HL-60 (cell line): ENCODE measurements around the gene LPIN3.

Experiments
- DNase-seq, 2 experiments: peaks; one replicate each; pipeline ENCODE4 v3.0.0-alpha.2; 2010 to 2020; ENCODE audit warnings: low read depth in 1 of 2, low spot score in 1 of 2
- H3K27ac ChIP-seq: fragments of 250-450 bp; sonication (Bioruptor Pico); replicated peaks from 2 replicates; pipeline ENCODE4 v1.5.1; 2020; ENCODE audit warnings: mild to moderate bottlenecking, moderate library complexity
- H3K27me3 ChIP-seq: fragments of 250-450 bp; sonication (Bioruptor Pico); 2 replicates; pipeline ENCODE4 v1.5.1; 2021; ENCODE audit warnings: mild to moderate bottlenecking, moderate library complexity; ENCODE audit not compliant: insufficient read depth, poor library complexity, severe bottlenecking
- H3K4me3 ChIP-seq: replicated peaks from 2 replicates; pipeline ENCODE4 v1.5.1; 2011; ENCODE audit warnings: mild to moderate bottlenecking, control low read depth, low read length; ENCODE audit not compliant: insufficient read depth
- CTCF ChIP-seq: IDR thresholded peaks from one replicate; pipeline ENCODE4 v1.5.1; 2011; ENCODE audit warnings: low read length, control low read depth, inconsistent platforms; ENCODE audit not compliant: insufficient read depth
- GABPA ChIP-seq: IDR thresholded peaks from 2 replicates; pipeline ENCODE4 v1.6.1; 2012; ENCODE audit warnings: low read depth
- POLR2AphosphoS5 ChIP-seq: IDR thresholded peaks from 2 replicates; pipeline ENCODE4 v1.6.1; 2012; ENCODE audit warnings: low read depth
- SPI1 ChIP-seq: IDR thresholded peaks from 2 replicates; pipeline ENCODE4 v1.6.1; 2012; ENCODE audit warnings: low read depth, mild to moderate bottlenecking, borderline replicate concordance
- TF ChIP-seq, protein P1 (sequence below): IDR thresholded peaks from 2 replicates; pipeline ENCODE4 v1.6.1; 2012; ENCODE audit warnings: low read depth; ENCODE audit not compliant: insufficient replicate concordance

LPIN3 gene

DNA sequence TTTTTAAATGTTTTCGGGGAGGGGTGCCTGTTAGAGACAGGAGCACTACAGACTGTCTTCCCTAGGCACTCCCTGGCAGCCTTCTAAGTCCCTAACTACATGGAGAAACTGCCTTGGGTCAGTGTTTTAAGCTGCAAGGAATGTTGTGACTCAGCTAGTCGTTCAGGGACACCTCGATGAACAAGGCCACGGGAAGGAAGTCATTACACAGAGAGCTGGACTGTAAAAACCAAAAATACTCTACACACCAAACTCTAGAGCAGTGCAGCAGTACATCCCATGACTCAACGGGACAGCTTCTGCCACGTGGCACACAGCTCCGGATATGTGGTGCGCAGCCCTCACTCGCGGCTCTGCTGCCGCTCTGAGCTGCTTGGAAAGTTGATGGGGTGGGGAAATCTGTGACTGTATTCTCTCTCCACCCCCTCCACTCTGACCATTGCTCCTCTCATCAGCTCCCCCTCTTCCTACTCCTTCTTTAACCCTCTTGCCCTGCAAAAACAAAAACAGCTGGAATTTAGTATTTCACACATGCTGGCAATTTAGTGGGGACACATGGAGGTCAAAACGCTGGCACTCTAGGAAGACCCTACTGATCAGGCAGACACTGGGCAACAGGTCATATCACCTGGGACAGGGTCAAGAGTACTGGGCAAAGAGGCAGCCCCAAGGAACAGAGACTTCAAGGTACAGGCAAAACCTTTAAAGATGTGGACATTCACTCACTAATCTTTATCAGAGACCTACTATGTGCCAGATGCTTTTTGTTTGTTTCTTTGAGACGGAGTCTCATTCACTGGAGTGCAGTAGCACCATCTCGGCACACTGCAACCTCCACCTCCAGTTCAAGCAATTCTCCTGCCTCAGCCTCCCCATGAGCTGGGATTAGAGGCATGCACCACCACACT, 10.9 kb upstream of the LPIN3 start:
- no peak overlapping the region for H3K27ac ChIP-seq
- peaks cover 2% of the 10 kb centered on the region for H3K27me3 ChIP-seq
- no peak for TF ChIP-seq POLR2AphosphoS5
- TF ChIP-seq CTCF, result no peak
- no peak for TF ChIP-seq GABPA
- no peak overlapping the region for H3K4me3 ChIP-seq
- peak in 1 of 2 experiments; percentile 40 for DNase-seq

DNA sequence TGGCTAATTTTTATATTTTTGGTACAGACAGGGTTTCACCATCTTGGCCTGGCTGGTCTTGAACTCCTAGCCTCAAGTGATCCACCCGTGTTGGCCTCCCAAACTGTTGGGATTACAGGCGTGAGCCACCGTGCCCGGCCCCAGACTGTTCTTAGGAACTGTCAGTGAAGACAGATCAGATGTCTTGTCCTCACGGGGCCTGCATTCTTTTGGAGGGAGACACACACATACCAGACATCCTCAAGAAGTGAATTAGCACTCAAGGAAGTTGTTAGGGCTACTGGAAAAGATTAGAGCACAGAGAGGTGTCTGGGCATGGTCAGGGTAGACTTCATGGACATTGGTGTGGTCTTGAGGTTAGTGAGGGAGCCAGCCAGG, 10.3 kb upstream of the LPIN3 start:
- Histone ChIP-seq H3K4me3 (no peak overlapping the region), H3K27me3 (peaks cover 2% of the 10 kb centered on the region), H3K27ac (no peak overlapping the region)
- TF ChIP-seq POLR2AphosphoS5 (no peak), SPI1 (no peak), CTCF (no peak), GABPA (no peak)
- TF ChIP-seq, protein P1, sequence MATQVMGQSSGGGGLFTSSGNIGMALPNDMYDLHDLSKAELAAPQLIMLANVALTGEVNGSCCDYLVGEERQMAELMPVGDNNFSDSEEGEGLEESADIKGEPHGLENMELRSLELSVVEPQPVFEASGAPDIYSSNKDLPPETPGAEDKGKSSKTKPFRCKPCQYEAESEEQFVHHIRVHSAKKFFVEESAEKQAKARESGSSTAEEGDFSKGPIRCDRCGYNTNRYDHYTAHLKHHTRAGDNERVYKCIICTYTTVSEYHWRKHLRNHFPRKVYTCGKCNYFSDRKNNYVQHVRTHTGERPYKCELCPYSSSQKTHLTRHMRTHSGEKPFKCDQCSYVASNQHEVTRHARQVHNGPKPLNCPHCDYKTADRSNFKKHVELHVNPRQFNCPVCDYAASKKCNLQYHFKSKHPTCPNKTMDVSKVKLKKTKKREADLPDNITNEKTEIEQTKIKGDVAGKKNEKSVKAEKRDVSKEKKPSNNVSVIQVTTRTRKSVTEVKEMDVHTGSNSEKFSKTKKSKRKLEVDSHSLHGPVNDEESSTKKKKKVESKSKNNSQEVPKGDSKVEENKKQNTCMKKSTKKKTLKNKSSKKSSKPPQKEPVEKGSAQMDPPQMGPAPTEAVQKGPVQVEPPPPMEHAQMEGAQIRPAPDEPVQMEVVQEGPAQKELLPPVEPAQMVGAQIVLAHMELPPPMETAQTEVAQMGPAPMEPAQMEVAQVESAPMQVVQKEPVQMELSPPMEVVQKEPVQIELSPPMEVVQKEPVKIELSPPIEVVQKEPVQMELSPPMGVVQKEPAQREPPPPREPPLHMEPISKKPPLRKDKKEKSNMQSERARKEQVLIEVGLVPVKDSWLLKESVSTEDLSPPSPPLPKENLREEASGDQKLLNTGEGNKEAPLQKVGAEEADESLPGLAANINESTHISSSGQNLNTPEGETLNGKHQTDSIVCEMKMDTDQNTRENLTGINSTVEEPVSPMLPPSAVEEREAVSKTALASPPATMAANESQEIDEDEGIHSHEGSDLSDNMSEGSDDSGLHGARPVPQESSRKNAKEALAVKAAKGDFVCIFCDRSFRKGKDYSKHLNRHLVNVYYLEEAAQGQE, result no peak
- DNase-seq, result no peak

GRCh38 chr20:41330941-41331340, 9.7 kb upstream of the LPIN3 start:
- TF ChIP-seq, protein P1, result no peak
- TF ChIP-seq POLR2AphosphoS5 (no peak), CTCF (no peak), GABPA (no peak), SPI1 (no peak)
- Histone ChIP-seq H3K27me3 (peaks cover 2% of the 10 kb centered on the region), H3K27ac (no peak overlapping the region), H3K4me3 (no peak overlapping the region)
- no peak for DNase-seq
